HG02884 (cell line): ENCODE data around the gene UNKL.
"Not testable (repeated sequence)": the region's sequence is repeated elsewhere in the genome, so short reads cannot be mapped to it uniquely, and the experiment has no call there.

Experiments
- ATAC-seq: cut with Tn5 transposase; IDR thresholded peaks from one replicate; pipeline ENCODE4 v1.9.1; 2021; ENCODE audit warnings: mild to moderate bottlenecking, moderate library complexity; ENCODE audit not compliant: unreplicated experiment

UNKL gene

GRCh38 chr16:1446296-1447080 lies 32.0 kb upstream of the UNKL start:
- no peak for ATAC-seq

DNA sequence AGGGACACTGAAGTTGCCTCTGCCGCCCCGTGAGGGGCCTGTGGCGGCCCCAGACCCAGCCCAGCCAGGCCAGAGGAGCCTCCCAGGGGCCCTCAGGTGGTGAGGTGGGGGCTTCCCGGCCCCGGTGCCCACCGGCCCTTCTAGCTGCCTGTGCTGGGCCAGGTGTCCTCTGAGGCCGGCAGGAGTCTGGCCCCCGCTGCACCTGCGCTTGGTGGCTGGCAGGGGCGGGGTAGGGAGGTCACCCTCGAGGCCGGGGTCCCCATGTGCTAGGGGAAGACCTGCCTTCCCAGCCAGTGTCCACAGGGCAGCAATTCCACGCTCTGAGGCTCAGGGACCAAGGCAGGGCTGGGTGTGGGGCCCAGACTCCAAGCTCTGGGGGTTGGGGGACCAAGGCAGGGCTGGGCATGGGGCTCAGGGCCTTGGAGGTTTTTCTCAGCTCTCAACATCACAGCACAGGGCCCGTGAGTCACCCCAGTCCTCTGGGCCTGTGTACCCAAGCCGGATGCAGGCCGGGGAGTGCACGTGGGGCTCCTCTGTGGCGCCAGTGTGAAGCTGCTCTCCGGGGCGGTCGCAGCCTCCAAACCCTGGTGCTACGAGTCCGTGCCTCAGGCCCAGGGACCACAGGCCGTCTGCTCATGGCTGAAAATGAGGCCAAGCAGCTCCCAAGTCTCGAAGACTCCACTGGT lies 31.2 kb upstream of the UNKL start:
- ATAC-seq = no peak

GRCh38 chr16:1444730-1445517 lies 30.4 kb upstream of the UNKL start:
- no peak for ATAC-seq

- no peak for ATAC-seq
Observed at GRCh38 chr16:1443980-1444729, 29.7 kb upstream of the UNKL start, which contains the start of gene CCDC154. Gene CCDC154, minus strand, starts transcription at chr16:1444556. Its CDS starts 234 bp downstream, at chr16:1444322.

DNA sequence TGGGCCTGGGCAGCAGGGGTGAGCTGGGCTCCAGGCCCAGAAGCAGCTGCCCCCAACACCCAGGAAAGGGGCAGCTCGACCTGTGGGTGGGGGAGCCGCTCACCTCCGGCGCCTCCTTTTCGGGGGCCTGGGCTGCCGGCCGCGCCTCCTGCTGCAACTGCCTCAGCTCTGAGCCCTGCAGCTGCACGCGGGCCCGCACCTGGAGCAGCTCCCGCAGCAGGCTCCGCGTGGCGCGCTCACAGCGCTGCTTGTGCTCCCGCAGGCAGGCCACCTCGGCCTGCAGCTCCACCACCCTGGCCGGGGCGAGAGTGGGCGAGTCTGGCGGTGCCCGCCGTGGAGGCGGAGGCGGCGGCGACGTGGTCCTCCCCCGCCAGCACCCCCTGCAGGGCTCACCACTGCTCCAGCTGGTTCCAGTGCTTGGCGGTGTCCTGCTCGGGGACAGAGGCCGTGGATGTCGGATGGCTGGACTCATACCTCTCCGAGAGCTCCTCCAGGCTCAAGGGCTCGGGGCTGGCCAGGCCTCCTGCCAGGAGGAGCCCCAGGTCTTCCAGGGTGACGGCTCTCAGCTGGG lies 29.0 kb upstream of the UNKL start:
- ATAC-seq = no peak

DNA sequence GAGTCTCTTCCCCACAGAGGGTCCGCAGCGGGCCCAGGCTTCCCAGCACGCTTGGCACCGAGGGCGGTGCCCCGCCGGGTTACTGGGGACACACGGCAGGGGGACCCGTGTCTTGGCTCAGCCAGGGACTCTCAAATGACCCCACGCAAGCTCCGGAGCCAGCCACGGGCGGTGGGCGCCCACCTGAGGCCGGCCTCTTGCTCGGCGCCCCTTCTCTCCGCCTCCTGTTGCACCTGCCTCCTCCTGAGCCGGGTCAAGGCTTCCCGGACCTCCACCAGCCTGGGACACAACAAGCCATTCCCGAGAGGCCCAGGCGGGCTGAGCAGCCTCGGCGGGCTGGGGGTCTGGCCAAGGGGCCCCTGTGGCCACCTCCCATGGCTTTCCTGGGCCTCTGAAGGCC lies 28.2 kb upstream of the UNKL start:
- ATAC-seq = no peak

DNA sequence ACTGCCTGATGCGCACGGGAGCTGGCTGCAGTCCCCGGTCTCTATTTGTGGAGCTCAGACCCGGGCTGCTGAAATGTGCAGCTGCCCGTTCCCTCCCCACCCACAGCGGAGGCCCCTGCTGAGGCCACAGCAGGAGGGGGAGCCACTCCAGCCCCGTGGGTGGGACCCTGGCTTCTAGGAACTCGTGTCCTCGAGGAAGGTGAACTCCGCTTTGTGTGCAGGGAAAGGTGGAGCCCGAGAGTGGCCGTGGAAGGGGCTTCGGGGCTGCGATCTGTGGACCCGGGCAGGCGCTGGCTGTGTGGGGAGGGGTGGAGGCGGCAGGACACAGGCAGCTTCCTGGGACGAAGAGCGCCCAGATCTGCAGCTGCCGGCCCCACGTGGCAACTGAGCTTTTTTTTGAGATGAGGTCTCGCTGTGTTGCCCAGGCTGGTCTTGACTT lies 26.9 kb upstream of the UNKL start:
- ATAC-seq = no peak

DNA sequence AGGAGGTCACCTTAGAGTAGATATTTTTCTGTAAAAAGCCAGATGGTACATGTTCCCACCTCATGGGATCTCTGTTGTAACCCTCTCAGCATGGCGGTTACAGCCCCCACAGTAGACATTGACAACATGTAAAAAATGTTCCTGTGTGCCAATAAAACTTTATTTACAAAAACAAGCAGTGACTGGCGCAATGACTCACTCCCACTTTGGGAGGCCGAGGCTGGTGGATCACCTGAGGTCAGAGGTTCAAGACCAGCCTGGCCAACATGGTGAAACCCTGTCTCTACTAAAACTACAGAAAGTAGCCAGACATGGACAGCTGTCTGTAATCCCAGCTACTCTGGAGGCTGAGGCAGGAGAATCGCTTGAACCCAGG lies 25.2 kb upstream of the UNKL start:
- ATAC-seq = not testable (repeated sequence)

DNA sequence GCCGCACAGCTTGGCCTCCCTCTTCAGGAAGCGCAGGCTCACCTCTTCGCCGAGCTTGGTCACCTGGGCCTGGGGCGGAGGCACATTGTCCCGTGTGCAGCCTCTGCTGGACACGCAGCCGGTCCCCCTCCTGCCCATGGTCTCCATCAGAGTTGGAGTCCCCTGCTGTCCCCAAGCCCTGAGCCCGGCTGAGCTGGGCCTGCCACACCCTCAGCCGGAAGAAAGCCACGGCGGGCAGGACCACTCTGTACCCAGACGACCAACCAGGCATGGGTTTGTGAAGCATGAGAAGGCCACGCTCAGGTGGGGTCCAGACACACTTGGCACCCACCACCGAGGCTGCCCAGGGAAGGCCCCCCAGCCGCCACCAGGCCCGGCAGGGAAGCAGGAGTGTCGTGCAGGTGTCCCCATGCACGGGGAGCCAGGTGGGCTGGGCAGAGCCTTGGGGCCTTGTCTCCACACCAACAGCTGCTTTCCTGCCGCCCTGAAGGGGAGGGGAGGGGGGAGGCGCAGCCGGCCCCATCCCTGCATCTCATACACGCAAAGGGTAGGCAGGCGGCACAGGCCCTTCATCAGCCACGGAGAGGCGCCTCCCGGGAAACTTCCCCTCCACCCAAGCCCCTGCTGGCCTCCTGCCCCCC lies 24.7 kb upstream of the UNKL start:
- ATAC-seq = no peak

DNA sequence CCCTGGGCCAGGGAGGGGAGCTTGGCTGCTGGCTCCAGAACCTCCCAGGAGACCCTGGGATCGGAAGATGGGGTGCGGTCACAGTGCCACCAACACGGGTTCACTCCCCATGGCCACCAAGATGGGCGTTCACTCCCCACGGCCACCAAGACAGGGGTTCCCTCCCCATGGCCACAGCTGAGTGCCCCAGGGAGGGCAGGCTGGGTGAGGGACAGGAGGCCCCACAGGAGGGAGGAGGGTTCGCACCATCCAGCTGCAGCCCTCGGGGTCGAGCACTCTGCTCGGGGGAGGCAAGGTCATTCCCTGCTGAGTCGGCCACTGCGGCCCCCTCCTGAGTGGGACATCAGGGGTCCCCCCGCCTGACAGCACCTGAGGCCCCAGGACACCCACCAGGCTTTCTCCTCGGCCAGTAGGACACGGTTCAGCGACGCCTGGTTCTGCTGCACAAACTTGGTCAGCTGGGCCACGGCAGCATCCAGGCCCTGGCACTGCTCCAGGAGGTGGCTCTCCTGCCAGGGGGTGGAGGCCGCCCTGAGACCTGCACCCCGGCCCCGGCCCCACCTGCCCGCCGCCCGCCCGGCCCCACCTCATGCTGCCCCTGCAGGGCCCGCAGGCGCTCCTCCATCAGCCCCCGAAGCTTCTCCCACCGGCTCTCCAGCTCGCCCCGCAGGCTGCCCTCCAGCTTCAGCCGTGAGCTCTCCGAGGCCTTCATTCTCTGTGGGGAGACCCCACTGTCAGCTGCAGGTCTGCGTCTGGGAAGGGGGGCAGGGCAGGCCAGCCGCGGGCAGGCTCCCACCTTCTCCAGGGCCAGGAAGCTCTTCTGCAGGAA lies 23.9 kb upstream of the UNKL start:
- ATAC-seq = no peak

- ATAC-seq = no peak
Observed at GRCh38 chr16:1437606-1438005, 23.1 kb upstream of the UNKL start.

DNA sequence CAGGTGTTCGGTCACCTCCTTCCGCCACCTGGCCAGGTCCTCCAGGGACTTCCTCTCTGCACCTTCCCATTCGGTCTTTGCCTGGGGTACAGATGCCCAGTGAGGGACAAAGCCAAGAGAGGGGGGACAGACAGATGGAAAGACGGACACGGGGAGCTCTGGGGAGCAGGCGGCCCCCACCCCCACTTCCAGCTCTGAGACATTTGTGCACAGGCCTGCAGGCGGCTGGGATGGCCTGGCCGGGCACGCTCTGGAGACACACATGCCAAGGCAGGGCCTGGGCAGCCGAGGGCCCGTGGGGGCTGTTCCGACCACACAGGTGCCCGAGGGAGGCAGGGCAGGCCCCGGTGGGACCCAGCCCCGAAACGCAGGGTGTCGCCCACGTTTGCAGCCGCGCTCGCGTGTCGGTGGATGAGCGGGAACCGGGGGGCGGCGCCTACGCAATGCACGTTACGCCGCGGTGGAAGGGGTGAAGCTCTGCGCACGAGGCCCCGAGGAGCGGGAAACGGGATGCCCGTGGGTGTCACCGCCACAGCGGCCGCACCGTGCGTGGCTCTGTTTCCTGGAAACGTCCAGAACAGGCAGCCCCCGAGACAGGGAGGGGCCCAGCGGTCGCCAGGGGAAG lies 22.3 kb upstream of the UNKL start:
- ATAC-seq = no peak

DNA sequence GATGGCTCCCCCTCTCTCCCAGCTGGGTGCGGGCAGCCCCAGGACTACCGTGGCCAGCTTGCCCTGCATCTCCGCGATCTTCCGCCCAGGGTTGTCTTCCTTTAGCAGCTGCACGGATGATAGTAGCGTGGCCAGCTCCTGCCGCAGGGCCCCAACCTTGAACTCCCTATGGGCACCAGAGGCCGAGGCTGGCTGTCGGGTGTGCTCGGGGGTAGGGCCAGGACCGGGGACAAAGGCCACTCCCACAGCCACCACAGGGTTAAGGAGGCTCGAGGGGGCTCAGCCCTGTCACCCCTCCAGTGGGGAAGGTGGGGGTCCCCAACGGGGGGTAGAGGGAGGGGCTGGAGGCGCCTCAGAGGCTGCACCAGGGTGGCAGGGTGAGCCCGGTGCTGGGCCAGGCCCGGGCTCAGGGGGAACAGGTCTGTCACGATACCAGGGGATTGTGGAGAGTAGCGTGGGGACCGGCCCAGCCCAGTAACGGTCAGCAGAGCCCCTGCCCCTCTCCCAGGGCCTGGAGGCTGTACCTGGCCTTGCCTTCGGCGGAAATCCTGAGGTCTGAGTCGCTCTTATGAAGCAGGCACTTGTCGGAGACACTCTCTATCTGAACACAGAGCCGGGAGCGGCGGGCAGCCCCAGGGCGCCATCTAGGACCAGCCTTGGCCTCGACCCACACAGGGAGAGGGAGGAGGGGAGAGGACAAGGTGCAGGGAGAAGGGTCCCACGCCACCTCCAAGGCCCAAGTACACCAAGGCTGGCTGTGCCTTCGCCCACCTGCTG lies 21.6 kb upstream of the UNKL start:
- no peak for ATAC-seq

DNA sequence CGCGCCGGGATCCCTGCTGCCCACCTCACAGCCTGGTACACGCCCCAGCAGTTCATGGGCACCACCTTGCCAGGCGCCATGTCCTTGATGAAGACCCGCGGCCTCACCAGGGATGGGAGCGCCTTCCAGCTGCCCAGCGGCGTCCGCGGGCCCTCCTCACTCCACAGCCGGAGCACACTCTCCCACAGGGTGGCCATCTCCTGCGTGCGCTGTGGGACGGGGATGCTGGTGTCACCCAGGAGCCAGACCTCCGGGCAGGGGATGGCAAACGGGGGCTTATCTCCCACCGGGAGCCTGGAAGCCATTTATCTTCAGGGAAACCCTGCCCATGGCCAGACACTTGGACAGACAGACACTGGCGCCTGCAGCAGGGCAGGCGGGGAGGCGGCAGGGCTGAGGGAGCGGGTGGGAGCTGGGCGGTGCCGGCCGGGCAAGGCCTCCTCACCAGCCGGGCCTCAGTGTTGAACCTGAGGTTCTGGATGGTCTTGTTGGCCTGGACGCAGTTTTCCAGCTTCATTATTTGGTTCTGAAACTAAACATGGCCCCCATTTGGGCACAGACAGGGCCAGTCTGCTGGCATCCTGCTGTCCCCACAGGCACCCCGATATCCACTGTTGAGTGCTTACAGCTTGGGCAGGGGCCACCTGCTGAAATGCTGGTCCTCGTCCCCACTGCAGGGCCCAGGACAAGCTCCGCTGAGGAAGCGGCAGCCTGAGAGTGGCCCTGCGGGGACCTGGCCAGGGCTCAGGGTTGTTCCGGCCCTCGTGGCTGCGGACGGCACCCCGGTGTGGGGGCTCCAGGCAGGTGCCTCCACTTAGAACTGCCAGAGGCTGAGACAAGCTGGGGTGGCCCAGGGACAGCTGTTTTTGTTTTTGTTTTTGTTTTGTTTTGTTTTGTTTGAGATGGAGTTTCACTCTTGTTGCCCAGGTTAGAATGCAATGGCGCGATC lies 20.4 kb upstream of the UNKL start:
- ATAC-seq = no peak

- ATAC-seq = no peak
Observed at GRCh38 chr16:1433756-1434155, 19.3 kb upstream of the UNKL start.

GRCh38 chr16:1433263-1433560 lies 18.7 kb upstream of the UNKL start:
- ATAC-seq = no peak
